Glutamatergic neuron (in vitro differentiated cells): ENCODE data around the gene NCK2. TPM values are rescaled to one million over a fixed set of nuclear protein-coding genes. Genes with fewer than 3 reads are reported as not detected.

Experiments used
- DNase-seq: peaks from one replicate; pipeline ENCODE4 v3.0.0; 2022
- H3K27ac Mint-ChIP-seq: one replicate; pipeline ENCODE4 v1.8.0; 2020; ENCODE audit warnings: mild to moderate bottlenecking, mixed read lengths, inconsistent platforms; ENCODE audit not compliant: unreplicated experiment
- H3K27me3 Mint-ChIP-seq: one replicate; pipeline ENCODE4 v1.8.0; 2020; ENCODE audit warnings: mild to moderate bottlenecking, moderate library complexity, mixed read lengths, inconsistent platforms; ENCODE audit not compliant: unreplicated experiment
- H3K36me3 Mint-ChIP-seq: one replicate; pipeline ENCODE4 v1.8.0; 2020; ENCODE audit warnings: mild to moderate bottlenecking, mixed read lengths, inconsistent platforms; ENCODE audit not compliant: unreplicated experiment
- H3K4me1 Mint-ChIP-seq: one replicate; pipeline ENCODE4 v1.8.0; 2020; ENCODE audit warnings: mild to moderate bottlenecking, low read depth, mixed read lengths, inconsistent platforms; ENCODE audit not compliant: unreplicated experiment
- H3K4me3 Mint-ChIP-seq: one replicate; pipeline ENCODE4 v1.8.0; 2020; ENCODE audit warnings: mild to moderate bottlenecking, mixed read lengths, inconsistent platforms; ENCODE audit not compliant: unreplicated experiment
- H3K9me3 Mint-ChIP-seq: one replicate; pipeline ENCODE4 v1.8.0; 2020; ENCODE audit warnings: mild to moderate bottlenecking, moderate library complexity, mixed read lengths, inconsistent platforms; ENCODE audit not compliant: unreplicated experiment
- total RNA-seq: library from RNA; stranded (reverse); fragmentation: NEBNext Ultra II Directional; extraction: Animal tissue kit (Norgen Biotek cat#: 25700); gene quantifications from one replicate; pipeline ENCODE4 v1.2.1, GENCODE V29; 2021; ENCODE audit not compliant: unreplicated experiment
- TF ChIP-seq, protein P1 (sequence below): fragments of 200-600 bp; sonication (generic); IDR thresholded peaks from one replicate; pipeline ENCODE4 v1.5.0; 2021; ENCODE audit not compliant: partially characterized antibody, unreplicated experiment

The NCK2 gene
- total RNA-seq, 1 donor from 2014 or later: 82.4 TPM

DNA sequence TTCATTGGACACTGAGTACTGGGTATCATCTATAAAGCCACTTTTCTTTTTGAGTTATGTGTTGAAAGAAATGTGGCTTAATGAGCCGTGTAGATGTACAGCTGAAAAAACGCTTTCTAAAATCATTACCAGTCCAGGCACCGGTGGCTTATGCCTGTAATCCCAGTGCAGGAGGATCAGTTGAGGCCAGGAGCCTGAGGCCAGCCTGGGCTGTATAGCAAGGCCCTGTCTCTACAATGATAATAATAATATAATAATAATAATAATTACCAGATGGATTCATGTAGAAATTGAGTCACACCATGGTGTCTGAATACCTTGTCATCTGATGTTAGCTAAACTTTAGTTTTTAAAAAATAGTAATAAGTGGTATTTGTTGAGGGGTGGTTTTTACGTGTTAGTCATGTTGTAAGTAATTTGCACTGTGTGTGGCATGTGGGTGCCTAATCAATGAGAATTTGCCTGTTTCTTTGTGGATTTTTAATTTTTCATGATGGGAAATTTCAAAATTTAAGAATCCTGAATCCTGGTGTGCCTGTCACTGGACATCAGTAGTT, 30.1 kb downstream of the NCK2 start:
- no peak overlapping the region for H3K27ac Mint-ChIP-seq
- TF ChIP-seq, protein P1, sequence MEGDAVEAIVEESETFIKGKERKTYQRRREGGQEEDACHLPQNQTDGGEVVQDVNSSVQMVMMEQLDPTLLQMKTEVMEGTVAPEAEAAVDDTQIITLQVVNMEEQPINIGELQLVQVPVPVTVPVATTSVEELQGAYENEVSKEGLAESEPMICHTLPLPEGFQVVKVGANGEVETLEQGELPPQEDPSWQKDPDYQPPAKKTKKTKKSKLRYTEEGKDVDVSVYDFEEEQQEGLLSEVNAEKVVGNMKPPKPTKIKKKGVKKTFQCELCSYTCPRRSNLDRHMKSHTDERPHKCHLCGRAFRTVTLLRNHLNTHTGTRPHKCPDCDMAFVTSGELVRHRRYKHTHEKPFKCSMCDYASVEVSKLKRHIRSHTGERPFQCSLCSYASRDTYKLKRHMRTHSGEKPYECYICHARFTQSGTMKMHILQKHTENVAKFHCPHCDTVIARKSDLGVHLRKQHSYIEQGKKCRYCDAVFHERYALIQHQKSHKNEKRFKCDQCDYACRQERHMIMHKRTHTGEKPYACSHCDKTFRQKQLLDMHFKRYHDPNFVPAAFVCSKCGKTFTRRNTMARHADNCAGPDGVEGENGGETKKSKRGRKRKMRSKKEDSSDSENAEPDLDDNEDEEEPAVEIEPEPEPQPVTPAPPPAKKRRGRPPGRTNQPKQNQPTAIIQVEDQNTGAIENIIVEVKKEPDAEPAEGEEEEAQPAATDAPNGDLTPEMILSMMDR: no peak
- H3K4me1 Mint-ChIP-seq: peaks cover 45% of the 10 kb centered on the region
- H3K4me3 Mint-ChIP-seq: no peak overlapping the region
- H3K27me3 Mint-ChIP-seq: no peaks in the 10 kb centered on the region
- no peak for DNase-seq
- H3K36me3 Mint-ChIP-seq: no peaks in the 10 kb centered on the region
- peaks cover 5% of the 10 kb centered on the region for H3K9me3 Mint-ChIP-seq

DNA sequence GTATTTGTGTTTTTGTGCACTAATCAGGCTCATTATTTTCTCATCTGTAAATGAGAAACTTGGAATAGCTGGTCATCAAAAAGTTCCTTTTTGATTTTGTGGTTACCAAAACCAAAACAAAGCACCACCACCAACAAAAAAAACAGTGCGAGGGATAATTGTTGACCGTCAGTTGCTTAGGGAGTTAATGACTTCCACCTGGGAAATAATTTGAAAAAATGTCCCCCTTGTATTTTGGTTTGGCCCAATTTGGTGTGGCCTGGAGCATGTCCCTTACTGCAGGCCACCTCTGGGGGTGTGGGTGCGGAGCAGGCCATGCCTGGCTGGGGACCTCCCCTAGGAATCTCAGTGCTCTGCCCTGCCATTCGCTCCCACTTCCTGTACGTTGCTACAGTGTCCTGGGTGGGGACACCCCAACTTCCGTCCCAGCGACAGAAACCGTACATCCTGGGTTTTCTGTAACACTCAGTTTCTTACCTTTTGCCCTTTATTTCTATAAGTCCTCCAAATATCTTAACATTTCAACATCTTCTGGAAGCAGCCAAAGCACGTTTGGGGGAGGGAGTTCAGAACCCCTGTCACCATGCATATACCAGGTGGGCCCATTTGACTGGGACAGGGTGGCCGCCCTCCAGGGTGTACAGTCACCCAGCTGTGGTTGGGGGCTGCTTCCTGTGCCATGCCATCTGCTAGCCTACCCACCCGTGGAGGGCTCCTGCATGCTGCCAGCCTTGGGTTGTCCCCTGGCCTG, 31.3 kb downstream of the NCK2 start:
- Mint-ChIP-seq H3K27me3 (no peaks in the 10 kb centered on the region), H3K27ac (no peak overlapping the region), H3K4me1 (peaks cover 49% of the 10 kb centered on the region)

DNA sequence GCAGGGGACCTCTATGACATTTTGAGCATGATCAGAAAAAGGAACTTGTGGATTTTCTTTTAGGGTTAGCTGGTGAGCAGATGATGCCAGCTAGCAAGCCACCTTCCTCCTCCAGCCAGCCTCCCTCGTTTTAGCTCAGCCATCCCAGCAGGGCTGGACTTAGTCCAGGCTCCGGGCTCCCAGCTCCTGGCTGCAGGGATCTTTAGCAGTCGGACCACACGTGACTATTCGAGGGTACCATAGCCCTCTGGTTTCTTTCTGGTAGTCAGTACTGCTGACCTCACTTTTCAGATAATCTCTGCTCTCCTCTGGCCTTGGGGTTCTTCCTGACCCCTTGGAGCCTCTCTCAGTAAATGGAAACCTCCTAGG, 31.8 kb downstream of the NCK2 start:
- TF ChIP-seq, protein P1: no peak
- no peak for DNase-seq
- Mint-ChIP-seq H3K4me3 (no peak overlapping the region), H3K27me3 (no peaks in the 10 kb centered on the region), H3K9me3 (peaks cover 5% of the 10 kb centered on the region), H3K36me3 (no peaks in the 10 kb centered on the region), H3K4me1 (peaks cover 53% of the 10 kb centered on the region), H3K27ac (peak overlapping the region; percentile 36)

More for the DNA sequence above, 31.3 kb downstream of the NCK2 start:
- Mint-ChIP-seq H3K4me3 (no peak overlapping the region), H3K9me3 (peaks cover 5% of the 10 kb centered on the region), H3K36me3 (no peaks in the 10 kb centered on the region)
- no peak for DNase-seq
- TF ChIP-seq, protein P1: no peak

DNA sequence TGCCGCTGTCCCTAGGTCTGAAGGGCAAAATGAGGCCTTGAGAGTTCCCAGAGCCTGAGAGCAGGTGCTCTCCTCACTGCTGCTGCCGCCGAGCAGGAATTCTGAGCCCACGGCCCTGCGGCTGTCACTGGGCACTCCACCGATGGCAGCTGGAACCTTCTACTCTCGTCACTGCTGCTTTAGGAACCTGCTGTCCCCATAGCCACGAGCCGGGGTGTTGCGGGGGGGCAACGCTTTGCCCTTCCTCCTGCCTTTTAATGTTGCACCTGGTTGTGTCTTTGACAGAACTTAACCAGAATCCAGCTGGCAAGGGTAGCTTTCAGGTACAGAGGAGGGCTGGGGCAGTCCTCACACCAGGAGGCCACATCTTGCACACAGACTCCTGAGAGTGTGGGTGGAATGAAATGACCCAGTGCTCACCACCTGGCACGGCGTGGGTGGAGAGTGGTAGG, 32.3 kb downstream of the NCK2 start:
- DNase-seq: no peak
- TF ChIP-seq, protein P1: no peak
- Mint-ChIP-seq H3K27ac (no peak overlapping the region), H3K36me3 (no peaks in the 10 kb centered on the region), H3K27me3 (no peaks in the 10 kb centered on the region), H3K4me1 (peaks cover 51% of the 10 kb centered on the region), H3K4me3 (no peak overlapping the region), H3K9me3 (peaks cover 5% of the 10 kb centered on the region)

DNA sequence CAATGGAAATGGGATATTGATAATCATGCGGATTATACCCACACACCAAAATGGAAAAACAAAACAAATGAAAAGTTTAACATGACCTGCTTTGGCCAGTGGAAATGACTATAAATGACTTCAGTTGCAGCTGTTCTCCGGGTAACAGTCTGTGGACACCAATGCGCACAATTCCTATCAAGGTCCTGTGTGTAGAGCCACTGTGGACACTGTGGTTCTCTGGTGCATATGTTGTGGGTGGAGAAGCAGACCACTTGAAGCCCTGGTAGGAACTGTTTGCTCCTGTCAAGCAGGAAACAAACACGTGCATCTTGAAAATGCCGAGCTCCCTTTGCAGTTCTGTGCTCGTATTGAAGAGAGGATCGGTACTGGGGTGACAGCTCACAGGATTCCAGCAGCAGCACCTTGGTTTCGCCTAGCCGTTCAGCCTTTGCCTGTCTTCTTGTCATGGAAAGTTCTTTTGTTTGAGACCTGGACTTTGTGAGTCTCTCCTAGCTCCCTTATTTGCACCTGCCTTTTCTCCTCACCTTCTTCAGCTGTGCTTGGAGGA, 32.9 kb downstream of the NCK2 start:
- no peak for DNase-seq
- TF ChIP-seq, protein P1: no peak
- Mint-ChIP-seq H3K27me3 (no peaks in the 10 kb centered on the region), H3K9me3 (peaks cover 5% of the 10 kb centered on the region), H3K4me3 (no peak overlapping the region), H3K36me3 (no peaks in the 10 kb centered on the region), H3K27ac (no peak overlapping the region), H3K4me1 (peaks cover 46% of the 10 kb centered on the region)
